Heart left ventricle (tissue), 16 donors: ENCODE measurements around the gene MUC6. TPM values are rescaled to one million over a fixed set of nuclear protein-coding genes. Genes with fewer than 3 reads are reported as not detected.

Source experiments
- ATAC-seq, 4 donors: fragments of 200-7000 bp; cut with Tn5 transposase; one replicate each; pipeline ENCODE4 v1.9.1; 2020 to 2022; ENCODE audit warnings: moderate library complexity in 4 of 4, mild to moderate bottlenecking in 3 of 4, moderate number of reproducible peaks in 1 of 4
- DNase-seq, 5 donors: peaks; one replicate each; pipeline ENCODE4 v3.0.0-alpha.2; 2020
- H3K27ac ChIP-seq, 12 donors: fragments of 200-600 bp; sonication (generic) in 4 of 12; one replicate each; pipeline versions ENCODE4 v1.5.0 to v1.8.0; 2016 to 2022; ENCODE audit warnings: mild to moderate bottlenecking in 2 of 12
- H3K27me3 ChIP-seq, 9 donors: fragments of 200-600 bp; sonication (generic) in 2 of 9; one replicate each; pipeline versions ENCODE4 v1.5.1 to v1.8.0; 2016 to 2022; ENCODE audit warnings: mild to moderate bottlenecking in 3 of 9
- H3K36me3 ChIP-seq, 9 donors: fragments of 200-600 bp; sonication (generic) in 2 of 9; one replicate each; pipeline versions ENCODE4 v1.5.0 to v1.8.0; 2018 to 2022; ENCODE audit warnings: mild to moderate bottlenecking in 2 of 9
- H3K4me1 ChIP-seq, 12 donors: fragments of 200-600 bp; sonication (generic) in 4 of 12; one replicate each; pipeline versions ENCODE4 v1.5.0 to v1.8.0; 2016 to 2022; ENCODE audit warnings: mild to moderate bottlenecking in 3 of 12
- H3K4me3 ChIP-seq, 12 donors: fragments of 200-600 bp; sonication (generic) in 4 of 12; one replicate each; pipeline versions ENCODE4 v1.5.0 to v1.8.0; 2017 to 2022; ENCODE audit warnings: mild to moderate bottlenecking in 9 of 12, moderate library complexity in 4 of 12
- H3K9me3 ChIP-seq, 12 donors: fragments of 200-600 bp; sonication (generic) in 4 of 12; one replicate each; pipeline versions ENCODE4 v1.5.0 to v1.8.0; 2016 to 2022; ENCODE audit warnings: mild to moderate bottlenecking in 1 of 12
- CTCF ChIP-seq, 12 donors: fragments of 200-600 bp; sonication (generic) in 4 of 12; IDR thresholded peaks; one replicate each; pipeline versions ENCODE4 v1.5.0 to v1.8.0; 2018 to 2022; ENCODE audit warnings: antibody characterized with exemption in 12 of 12, mild to moderate bottlenecking in 5 of 12
- POLR2A ChIP-seq, 2 donors: fragments of 450-650 bp; IDR thresholded peaks; one replicate each; pipeline ENCODE4 v1.6.1; 2017; ENCODE audit warnings: antibody characterized with exemption in 2 of 2, mild to moderate bottlenecking in 2 of 2, moderate library complexity in 2 of 2
- WGBS, 4 donors: extraction: QIAGEN DNeasy Blood & Tissue Kit in 2 of 4; methylation state at CpG; one replicate each; pipeline versions ENCODE4 v1.1.5 to v1.1.7; 2013 to 2018; 5-methylcytosine and 5-hydroxymethylcytosine counted together
- intact Hi-C, 10 donors: fragments of 100-400 bp; cut with DNase I; formaldehyde crosslinking; loops; one replicate each; pipeline versions ENCODE4 v1.11.1 to v1.14.2; 2022
- polyA plus RNA-seq, 2 donors: library from polyadenylated mRNA; stranded (reverse); fragments of 200-250 nt; gene quantifications; one replicate each; pipeline ENCODE4 v1.2.3, GENCODE V29; 2013
- total RNA-seq, 9 donors: library from RNA; depleted of rRNA in 2 of 9; stranded (reverse); fragments of >200 nt in 2 of 9; fragmentation: NEBNext Ultra II Directional in 3 of 9; extraction: Animal tissue kit (Norgen Biotek cat#: 25700) in 3 of 9; gene quantifications; one replicate each; pipeline versions ENCODE4 v1.1.0 to v1.2.4, GENCODE V29; 2016 to 2023
- donor health status: ischemic (EF 13 %, LVEDD 7.1; RV severe dilation, severe dysfunction).
- donor health status: healthy with polysubstance abuse.
- donor health status: DM: no; HTN: yes; CAD: no.
- donor health status: DM: no; HTN: no; CAD: no.
- donor health status: ischemic (EF 25% LVEDD 6.9; RV normal size, moderate dysfunction).
- donor health status: ischemic (EF 25% LVEDD 5.7; RV mildly dilated, moderate dysfunction).
- donor health status: healthy.
- donor health status: DM: yes; HTN: yes; CAD: no.
- donor health status: ischemic (EF 35%, LVEDD 5.7; RV mildly dilated, moderate dysfunction).
- donor health status: nonischemic (EF 11% LVEDD 7.7; RV severe dilation, severe dysfunction).
- donor health status: DM: yes; HTN: yes; CAD: no.
- donor health status: PGD.
- donor health status: ischemic (EF 29% LVEDD 5.4; RV normal size, mild dysfunction).
- donor health status: nonischemic (EF 23%, LVEDD 6.1; RV moderate dilation, normal function).

Gene MUC6
- total and polyA plus RNA-seq, 11 donors = 0.04 to 0.06 TPM; not detected in 9

DNA sequence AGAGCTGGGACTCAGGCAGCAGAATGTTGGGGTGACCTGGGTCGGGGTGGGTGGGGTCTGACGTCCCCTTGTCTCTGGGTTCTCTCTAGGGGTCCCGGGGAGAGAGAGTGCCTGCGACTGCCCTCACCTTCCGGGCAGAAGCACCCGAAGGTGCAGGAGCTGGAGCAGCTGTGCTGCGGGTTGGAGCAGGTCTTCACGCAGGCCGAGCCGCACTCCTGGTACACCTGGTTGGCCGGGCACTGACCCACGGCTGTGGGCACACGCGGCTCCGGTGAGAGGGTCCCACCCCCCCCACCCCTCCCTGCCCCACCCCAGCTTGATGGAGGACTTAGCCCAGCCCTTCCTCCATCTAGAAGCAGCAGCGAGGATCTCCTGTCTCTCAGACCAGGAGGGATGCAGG is 6.4 kb downstream of the MUC6 start:
- Histone ChIP-seq H3K4me1 (no peaks in the 10 kb centered on the region), H3K27ac (no peak overlapping the region), H3K9me3 (no peaks in the 10 kb centered on the region), H3K4me3 (no peak overlapping the region), H3K36me3 (no peaks in the 10 kb centered on the region), H3K27me3 (peaks cover 0 to 3% (median 0%) of the 10 kb centered on the region in 9 donors)
- no peak for TF ChIP-seq CTCF (IDR thresholded peaks at IDR 0.05)
- no peak for TF ChIP-seq POLR2A (IDR thresholded peaks at IDR 0.05)
- ATAC-seq (no peak), DNase-seq (no peak)
- 73 to 91% (median 83%) methylated on average over 4 to 16 of the region's 16 CpGs for WGBS, 4 donors
- intact Hi-C loops = no loop called here

GRCh38 chr11:1029654-1030053 is 6.9 kb downstream of the MUC6 start:
- intact Hi-C loops = no loop called here
- no peaks in the 10 kb centered on the region for H3K4me1 ChIP-seq
- H3K27me3 ChIP-seq = no peaks in the 10 kb centered on the region
- TF ChIP-seq POLR2A (IDR thresholded peaks at IDR 0.05) (no peak), CTCF (IDR thresholded peaks at IDR 0.05) (no peak)
- WGBS, 4 donors = 39 to 100% (median 49%) methylated on average over 2 to 16 of the region's 16 CpGs
- H3K36me3 ChIP-seq = no peaks in the 10 kb centered on the region
- ATAC-seq = no peak
- no peak for DNase-seq
- H3K4me3 ChIP-seq = no peak overlapping the region
- no peak overlapping the region for H3K27ac ChIP-seq
- H3K9me3 ChIP-seq = no peaks in the 10 kb centered on the region

- H3K9me3 ChIP-seq = no peaks in the 10 kb centered on the region
- H3K27me3 ChIP-seq = no peaks in the 10 kb centered on the region
- 78 to 86% (median 83%) methylated on average over 10 to 25 of the region's 25 CpGs for WGBS, 4 donors
- intact Hi-C loops = no loop called here
- H3K4me3 ChIP-seq = no peak overlapping the region
- ATAC-seq = no peak
- no peaks in the 10 kb centered on the region for H3K36me3 ChIP-seq
- DNase-seq = no peak
- TF ChIP-seq CTCF (IDR thresholded peaks at IDR 0.05) (no peak), POLR2A (IDR thresholded peaks at IDR 0.05) (no peak)
- H3K4me1 ChIP-seq = no peaks in the 10 kb centered on the region
- H3K27ac ChIP-seq = no peak overlapping the region
Measured at GRCh38 chr11:1029051-1029450, 7.5 kb downstream of the MUC6 start.

DNA sequence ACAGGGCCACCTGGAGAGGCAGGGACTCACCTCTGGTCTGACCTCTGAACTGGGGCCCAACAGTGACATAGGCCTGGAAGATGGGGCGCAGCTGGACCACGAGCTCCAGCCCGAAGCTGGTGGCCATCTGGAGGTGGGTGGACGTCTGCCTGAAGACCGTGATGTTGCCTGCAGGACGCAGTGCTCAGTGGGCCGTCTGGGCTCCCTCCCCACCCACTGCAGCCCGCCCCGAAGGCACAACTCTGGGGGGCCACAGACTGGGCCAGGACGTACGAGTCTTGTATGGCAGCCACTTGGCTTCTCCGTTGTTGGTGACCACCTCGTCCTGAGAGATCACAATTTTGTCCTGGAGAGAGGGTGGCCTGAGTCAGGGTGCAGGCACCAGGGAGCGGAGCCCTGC is 7.9 kb downstream of the MUC6 start:
- H3K36me3 ChIP-seq = no peaks in the 10 kb centered on the region
- no peak for TF ChIP-seq POLR2A (IDR thresholded peaks at IDR 0.05)
- TF ChIP-seq CTCF (IDR thresholded peaks at IDR 0.05) = no peak
- intact Hi-C loops = no loop called here
- WGBS, 4 donors = 82 to 92% (median 86%) methylated on average over 13 to 14 of the region's 14 CpGs
- H3K4me3 ChIP-seq = no peak overlapping the region
- no peak overlapping the region for H3K27ac ChIP-seq
- no peaks in the 10 kb centered on the region for H3K27me3 ChIP-seq
- no peak for ATAC-seq
- no peak for DNase-seq
- no peaks in the 10 kb centered on the region for H3K4me1 ChIP-seq
- no peaks in the 10 kb centered on the region for H3K9me3 ChIP-seq
